Peyer's patch (tissue), 4 donors: ENCODE results near the gene VPS45.

ENCODE experiments used
- CTCF ChIP-seq, 6 experiments: fragments of 450-650 bp in 4 of 6; fragments of 200-600 bp in 2 of 6; sonication (generic) in 1 of 6; IDR thresholded peaks; one replicate each; pipeline ENCODE4 v1.5.1; 2017 to 2019; ENCODE audit warnings: antibody characterized with exemption in 6 of 6, mild to moderate bottlenecking in 3 of 6, moderate library complexity in 1 of 6
- POLR2A ChIP-seq, 2 donors: fragments of 450-650 bp; IDR thresholded peaks; one replicate each; pipeline ENCODE4 v1.5.1; 2017; ENCODE audit warnings: antibody characterized with exemption in 2 of 2, mild to moderate bottlenecking in 2 of 2, moderate library complexity in 2 of 2

DNA sequence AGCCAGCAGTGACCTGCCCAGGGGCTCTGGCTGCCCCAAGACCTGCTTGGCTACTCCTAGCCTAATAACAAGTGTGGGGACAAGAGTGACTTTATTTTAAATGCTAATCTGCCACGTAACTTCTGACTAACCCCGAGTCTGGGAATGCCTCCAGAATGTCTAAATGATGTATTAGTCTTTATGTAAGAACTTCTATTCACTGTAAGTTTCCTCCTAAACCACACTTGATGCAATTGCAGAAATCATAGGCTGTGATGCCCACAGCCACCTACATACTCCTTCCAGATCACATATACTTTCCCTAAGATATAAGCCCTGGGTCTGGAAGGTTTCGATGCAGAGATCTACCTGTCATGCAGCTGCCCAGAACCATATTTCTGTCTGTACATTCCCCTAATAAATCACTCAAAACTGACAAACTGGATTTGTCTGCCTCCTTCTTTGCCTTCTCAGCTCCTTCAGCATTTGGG, 5.9 kb upstream of the VPS45 start:
- TF ChIP-seq CTCF (IDR thresholded peaks at IDR 0.05) (no peak), POLR2A (IDR thresholded peaks at IDR 0.05) (no peak)
